Mononuclear cell (primary cell): ENCODE results near the gene GPD1L. TPM values are rescaled to one million over a fixed set of nuclear protein-coding genes. Genes with fewer than 3 reads are reported as not detected.
"Not testable (repeated sequence)": the region's sequence is repeated elsewhere in the genome, so short reads cannot be mapped to it uniquely, and the experiment has no call there.

Experiments used
- H3K27me3 ChIP-seq: 2 replicates; pipeline ENCODE4 v1.6.0; 2011; ENCODE audit warnings: low read length, control low read depth; ENCODE audit not compliant: insufficient read depth
- H3K4me1 ChIP-seq: 2 replicates; pipeline ENCODE4 v1.5.1; 2011; ENCODE audit warnings: mild to moderate bottlenecking, low read length, control low read depth; ENCODE audit not compliant: insufficient read depth
- H3K4me3 ChIP-seq: 2 replicates; pipeline ENCODE4 v1.5.1; 2011; ENCODE audit warnings: mild to moderate bottlenecking, low read length, moderate library complexity
- H3K9me3 ChIP-seq: 2 replicates; pipeline ENCODE4 v1.5.1; 2011; ENCODE audit warnings: low read depth, mild to moderate bottlenecking, control low read depth, low read length
- total RNA-seq: library from RNA; depleted of rRNA; stranded (reverse); fragments of >200 nt; gene quantifications from one replicate; pipeline ENCODE4 v1.2.3, GENCODE V29; 2012

Gene GPD1L
- total RNA-seq, result 16.8 TPM

DNA sequence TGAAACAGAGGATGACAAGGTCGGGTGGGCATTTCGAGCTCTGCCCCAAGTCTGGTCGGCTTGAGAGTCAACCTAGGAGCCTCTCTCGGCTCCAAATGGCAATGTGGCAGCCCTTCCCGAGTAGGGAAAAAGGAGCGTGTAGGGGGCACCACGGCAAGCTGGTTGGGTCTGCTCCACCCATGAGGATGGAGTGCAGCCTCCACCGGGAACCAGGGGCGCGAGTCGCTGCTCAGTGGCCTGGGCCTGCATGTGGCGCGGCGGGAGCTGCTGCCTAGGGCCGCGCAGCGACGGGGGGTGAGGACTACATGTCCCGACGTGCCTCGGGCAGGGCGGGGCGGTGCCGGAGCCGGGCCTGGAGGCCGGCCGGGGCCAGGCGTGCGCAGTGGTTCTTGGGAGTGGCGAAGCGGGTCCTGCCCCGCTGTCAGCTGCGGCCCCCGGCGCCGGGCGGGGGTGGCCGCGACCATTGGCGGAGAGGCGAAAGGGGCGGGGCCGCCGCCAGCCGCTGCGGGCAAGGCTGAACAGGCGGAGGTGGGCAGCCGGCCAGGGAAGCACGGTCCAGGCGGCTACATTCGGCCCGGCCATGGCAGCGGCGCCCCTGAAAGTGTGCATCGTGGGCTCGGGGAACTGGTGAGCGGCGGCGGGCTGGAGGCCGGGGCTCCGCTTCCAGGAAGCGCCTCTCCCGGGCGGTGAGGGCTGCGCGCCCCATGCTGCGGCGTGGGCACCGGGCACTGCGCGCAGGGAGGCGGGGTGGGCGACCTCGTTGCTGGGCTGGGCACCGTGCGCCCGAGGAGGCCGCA, at the start of gene GPD1L:
Gene GPD1L (plus strand): TSS at position 489 of the 797 bp plus-strand sequence. CDS start 92 bp downstream, at position 581.
- Histone ChIP-seq H3K4me1 (peaks cover 19% of the 10 kb centered on the region), H3K27me3 (no peaks in the 10 kb centered on the region), H3K9me3 (peaks cover 9% of the 10 kb centered on the region), H3K4me3 (peak within 1 kb of the TSS; percentile 63)

DNA sequence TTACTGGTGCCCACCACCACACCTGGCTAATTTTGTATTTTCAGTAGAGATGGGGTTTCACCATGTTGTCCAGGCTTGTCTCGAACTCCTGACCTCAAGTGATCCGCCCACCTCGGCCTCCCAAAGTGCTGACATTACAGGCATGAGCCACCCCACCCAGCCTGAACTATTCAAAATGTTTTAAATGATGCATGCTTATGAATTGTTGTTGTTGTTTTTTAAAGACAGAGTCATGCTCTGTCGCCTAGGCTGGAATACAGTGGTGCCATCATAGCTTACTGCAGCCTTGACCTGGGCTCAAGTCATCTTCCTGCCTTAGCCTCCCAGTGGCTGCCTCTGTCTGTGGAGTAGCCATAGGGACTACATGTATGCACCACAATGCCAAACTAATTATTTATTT, 48.0 kb upstream of the GPD1L start:
- not testable (repeated sequence) for H3K27me3 ChIP-seq, H3K4me1 ChIP-seq, H3K9me3 ChIP-seq, H3K4me3 ChIP-seq

DNA sequence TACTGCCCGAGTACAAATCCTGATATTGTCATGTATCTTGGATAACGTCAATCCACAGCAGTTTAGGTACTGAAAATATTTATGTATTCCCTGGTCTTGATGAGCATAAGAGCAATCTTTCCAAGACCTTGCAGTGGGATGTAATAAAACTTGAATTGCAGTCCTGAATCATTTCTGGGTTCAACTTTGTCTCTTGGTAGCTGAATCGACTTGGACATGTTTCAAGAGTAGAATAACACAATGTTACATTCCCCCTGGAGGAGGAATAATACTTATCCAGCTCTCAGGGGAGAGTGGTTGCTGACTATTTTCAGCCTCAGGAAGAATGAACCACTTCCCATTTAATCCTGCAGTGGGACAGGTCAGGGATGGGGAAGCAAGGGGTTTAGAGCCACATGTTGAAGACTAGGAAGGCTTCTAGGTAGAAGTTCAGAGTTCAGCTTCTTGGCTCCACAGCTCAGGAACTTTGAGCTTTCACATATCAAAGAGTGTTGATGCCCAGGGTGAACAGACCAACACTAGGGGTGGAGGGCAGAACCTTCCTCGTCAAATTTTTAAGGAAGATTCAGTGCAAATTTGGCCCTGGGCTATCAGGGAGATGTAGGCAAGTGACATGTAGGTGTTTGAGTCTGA, 43.4 kb upstream of the GPD1L start:
- Histone ChIP-seq H3K4me1 (no peaks in the 10 kb centered on the region), H3K4me3 (no peak overlapping the region), H3K9me3 (no peaks in the 10 kb centered on the region), H3K27me3 (no peaks in the 10 kb centered on the region)

DNA sequence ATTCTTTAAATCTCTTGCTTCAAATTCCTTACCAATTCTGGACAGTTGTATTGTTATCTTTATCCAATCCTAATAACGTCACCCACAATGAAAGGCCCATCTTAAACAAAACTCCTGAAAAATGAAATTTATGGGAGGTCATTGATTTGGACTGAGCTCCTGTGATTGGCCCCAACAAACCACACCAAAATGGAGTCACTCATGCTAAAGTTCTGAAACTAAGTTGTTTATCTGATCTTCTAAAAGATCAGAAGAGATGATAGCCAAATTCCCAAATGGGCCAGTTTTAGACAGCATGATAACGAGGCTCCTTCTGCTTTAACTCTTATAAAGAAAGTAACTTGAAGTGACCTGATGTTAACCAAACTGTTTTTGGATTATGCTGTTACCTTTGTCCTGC, 39.7 kb upstream of the GPD1L start:
- Histone ChIP-seq H3K4me3 (no peak overlapping the region), H3K27me3 (no peaks in the 10 kb centered on the region)

DNA sequence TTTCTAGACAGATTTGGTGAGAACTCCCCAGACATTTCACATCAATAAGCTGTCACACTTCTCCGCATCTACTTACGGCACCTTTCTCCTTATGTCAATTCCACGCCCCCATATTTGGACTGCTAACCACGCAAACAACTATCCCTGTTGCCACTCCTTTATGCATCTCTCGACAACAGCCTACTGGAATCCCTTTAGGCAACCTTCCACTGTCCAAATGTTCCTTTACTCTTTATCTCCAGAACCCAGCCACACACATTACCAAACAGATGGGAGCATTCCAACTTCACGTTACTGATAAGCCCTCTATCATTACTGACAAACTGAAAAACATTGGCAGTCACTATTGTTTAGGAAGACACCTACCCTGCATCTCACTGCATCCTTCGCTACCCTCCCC, 32.2 kb upstream of the GPD1L start:
- not testable (repeated sequence) for H3K27me3 ChIP-seq, H3K9me3 ChIP-seq, H3K4me3 ChIP-seq, H3K4me1 ChIP-seq

More for the DNA sequence above, 39.7 kb upstream of the GPD1L start:
- no peaks in the 10 kb centered on the region for H3K9me3 ChIP-seq
- no peaks in the 10 kb centered on the region for H3K4me1 ChIP-seq

DNA sequence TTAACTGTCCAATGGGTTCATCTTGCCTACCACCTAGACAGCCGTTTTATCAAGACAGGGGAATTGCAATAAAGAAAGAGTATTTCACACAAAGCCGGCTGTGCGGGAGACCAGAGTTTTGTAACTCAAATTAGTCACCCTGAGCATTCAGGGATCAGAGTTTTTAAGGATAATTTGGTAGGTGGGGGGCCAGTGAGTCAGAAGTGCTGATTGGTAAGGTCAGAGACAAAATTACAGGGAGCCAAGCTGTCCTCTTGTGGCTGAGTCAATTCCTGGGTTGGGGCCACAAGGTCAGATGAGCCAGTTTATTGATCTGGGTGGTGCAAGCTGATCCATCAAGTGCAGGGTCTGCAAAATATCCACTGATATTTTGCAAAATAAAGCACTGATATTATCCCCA, 29.9 kb upstream of the GPD1L start:
- H3K4me1 ChIP-seq, result no peaks in the 10 kb centered on the region
- H3K9me3 ChIP-seq, result no peaks in the 10 kb centered on the region
- no peak overlapping the region for H3K4me3 ChIP-seq
- H3K27me3 ChIP-seq, result no peaks in the 10 kb centered on the region

DNA sequence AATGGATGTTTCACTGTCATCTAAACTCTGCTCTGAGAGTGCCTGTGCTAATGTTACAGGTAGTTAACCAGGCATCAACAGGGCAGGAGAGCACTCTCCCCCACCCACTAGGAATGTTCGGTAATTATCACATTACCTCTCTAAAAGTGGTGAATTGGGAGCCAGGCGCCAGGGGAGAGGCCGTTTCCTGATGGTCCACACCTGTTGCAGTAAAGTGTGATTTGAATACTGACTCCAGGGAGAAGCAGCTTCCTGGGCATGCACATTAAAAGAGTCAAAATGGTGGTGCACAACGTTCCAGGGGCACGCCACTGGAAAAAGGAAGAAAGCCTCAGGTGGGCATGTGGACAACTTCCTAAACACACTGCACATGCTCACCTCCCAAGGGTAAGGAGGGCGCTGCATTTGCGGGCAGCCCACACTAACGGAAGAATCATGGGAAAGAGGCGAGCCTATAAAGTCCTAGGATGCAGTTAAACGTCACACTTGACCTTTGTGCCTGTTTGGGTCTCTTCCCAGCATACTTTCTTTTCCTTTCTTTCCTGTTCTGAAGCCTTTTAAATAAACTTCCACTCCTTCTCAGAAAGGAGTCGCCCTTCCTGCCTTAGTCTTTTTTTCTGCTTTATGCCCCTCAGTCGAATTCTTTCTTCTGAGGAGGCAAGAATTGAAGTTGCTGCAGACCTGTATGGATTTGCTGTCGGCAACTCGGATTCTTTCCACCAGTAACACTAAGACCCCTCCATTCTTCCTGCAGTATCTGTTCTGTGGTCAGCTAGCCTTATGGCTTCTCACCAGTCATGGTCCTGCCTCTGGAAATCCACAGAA, 28.9 kb upstream of the GPD1L start:
- Histone ChIP-seq H3K27me3 (no peaks in the 10 kb centered on the region), H3K4me1 (no peaks in the 10 kb centered on the region), H3K4me3 (no peak overlapping the region), H3K9me3 (no peaks in the 10 kb centered on the region)

DNA sequence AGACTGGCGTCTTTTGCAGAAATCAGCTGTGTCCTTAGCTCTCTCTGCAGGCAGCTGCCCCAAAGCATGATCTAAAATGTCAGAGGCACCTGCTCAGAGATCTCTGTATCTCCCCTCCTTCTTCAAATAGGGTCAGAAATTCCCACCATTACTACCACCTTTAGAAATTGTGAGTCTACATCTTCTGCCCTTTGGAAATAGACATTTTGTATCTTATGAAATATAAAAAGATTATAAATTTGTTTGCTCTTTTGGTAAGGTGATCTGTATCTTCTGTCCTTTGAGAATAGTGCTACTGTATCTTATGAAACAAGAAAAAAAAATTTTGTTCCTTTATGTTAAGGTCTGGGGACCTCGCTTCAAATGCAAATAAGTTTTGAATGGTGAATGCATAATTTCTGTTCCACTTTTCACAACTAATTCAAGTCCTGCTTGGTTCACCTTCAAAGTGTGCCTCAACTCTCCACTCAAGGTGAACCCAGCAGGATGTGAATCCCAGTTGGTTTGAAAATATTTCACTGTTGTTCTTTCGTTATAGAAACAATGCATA, 28.3 kb upstream of the GPD1L start:
- Histone ChIP-seq H3K4me1 (no peaks in the 10 kb centered on the region), H3K9me3 (no peaks in the 10 kb centered on the region), H3K4me3 (no peak overlapping the region), H3K27me3 (no peaks in the 10 kb centered on the region)

DNA sequence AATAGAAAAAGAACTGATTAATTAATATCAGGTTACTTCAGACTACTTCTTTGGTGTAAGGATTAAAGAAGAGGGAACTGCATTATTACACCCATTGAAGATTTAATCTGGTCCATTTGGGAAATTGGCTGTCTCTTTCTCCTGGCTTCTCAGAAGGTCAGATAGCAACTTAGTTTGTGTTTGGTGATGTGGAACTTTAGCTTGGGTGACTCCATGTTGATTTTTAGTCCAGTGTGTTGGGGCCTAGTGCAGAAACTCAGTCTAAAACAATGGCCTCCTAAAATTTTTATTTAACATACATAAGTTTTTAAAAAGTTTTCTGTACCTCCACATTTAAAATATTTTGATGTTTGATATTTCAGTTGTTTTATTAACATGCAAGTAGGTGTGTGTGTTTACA, 27.6 kb upstream of the GPD1L start:
- no peak overlapping the region for H3K4me3 ChIP-seq
- no peaks in the 10 kb centered on the region for H3K27me3 ChIP-seq
- H3K9me3 ChIP-seq, result no peaks in the 10 kb centered on the region
- H3K4me1 ChIP-seq, result no peaks in the 10 kb centered on the region

DNA sequence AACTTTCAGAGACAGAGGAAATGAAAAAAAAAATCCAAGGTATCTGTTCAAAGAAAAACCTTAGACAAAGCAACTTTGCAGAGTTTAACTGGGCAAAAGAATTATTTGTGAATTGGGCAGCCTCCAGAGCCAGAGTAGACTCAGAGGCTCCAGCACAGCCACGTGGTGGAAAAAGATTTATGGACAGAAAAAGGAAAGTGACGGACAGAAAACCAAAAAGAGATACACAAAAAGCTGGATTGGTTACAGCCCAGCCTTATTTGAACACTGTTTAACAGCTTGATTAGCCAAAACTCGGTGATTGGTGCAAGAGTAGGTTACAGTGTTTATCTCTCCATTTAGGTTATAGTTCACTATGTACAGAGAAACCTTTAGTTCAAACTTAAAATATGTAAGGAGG, 23.7 kb upstream of the GPD1L start:
- no peaks in the 10 kb centered on the region for H3K4me1 ChIP-seq
- no peak overlapping the region for H3K4me3 ChIP-seq
- no peaks in the 10 kb centered on the region for H3K27me3 ChIP-seq
- H3K9me3 ChIP-seq, result no peaks in the 10 kb centered on the region

DNA sequence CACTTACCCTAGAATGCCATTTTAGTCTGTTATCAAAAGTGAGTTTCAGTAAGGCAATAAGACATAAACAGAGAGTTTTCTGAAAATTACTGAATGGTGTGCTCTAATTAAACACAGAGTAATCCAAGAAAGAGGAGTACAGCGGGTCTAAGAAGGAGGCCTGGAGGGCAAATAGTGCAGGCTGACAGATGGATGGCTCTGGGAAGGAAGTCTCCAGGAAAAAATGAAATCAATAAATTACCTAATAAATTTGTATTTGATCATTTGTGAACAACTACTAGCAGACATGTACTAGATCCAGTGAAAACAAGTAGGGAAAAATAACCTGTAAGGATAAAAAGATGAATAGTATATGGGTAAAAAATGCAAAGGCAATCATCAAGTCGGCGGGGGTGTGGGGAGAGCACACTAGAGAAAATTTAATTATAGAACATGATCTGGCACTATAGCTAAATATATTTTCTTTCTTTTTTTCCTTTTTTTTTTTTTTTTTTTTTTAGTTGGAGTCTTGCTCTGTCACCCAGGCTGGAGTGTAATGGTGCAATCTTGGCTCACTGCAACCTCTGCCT, 22.6 kb upstream of the GPD1L start:
- Histone ChIP-seq H3K4me3 (no peak overlapping the region), H3K27me3 (no peaks in the 10 kb centered on the region), H3K4me1 (no peaks in the 10 kb centered on the region), H3K9me3 (no peaks in the 10 kb centered on the region)

DNA sequence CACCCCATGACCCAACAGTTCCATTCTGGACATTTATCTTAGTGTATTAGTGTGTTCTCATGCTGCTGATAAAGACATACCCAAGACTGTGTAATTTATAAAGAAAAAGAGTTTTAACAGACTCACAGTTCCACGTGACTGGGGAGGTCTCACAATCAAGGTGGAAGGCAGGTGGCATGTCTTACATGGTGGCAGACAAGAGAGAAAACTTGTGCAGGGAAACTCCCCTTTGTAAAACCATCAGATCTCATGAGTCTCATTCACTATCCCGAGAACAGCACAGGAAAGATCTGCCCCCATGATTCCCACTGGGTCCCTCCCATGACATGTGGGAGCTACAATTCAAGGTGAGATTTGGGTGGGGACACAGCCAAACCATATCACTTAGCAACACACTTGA, 21.6 kb upstream of the GPD1L start:
- Histone ChIP-seq H3K9me3 (no peaks in the 10 kb centered on the region), H3K4me3 (no peak overlapping the region), H3K27me3 (no peaks in the 10 kb centered on the region), H3K4me1 (no peaks in the 10 kb centered on the region)

DNA sequence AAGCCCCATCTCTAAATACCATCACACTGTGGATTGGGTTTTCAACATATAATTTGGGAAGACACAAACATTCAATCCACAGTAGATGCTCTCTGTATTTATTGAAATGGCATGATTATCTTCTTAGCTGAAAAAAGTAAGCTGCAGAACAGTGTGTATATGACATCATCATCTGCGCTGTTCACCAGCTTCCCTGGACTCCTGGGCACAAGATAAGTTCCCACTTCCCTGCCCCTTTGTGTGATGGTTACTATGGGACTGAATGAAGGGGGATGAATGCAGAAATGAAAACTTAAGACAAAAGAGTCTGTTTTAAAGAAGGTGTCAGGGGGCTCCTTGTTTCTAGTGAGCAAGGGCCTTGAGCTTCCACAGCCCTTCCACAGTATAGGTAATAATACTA, 20.0 kb upstream of the GPD1L start:
- H3K4me3 ChIP-seq, result no peak overlapping the region
- no peaks in the 10 kb centered on the region for H3K9me3 ChIP-seq
- no peaks in the 10 kb centered on the region for H3K4me1 ChIP-seq
- H3K27me3 ChIP-seq, result no peaks in the 10 kb centered on the region

DNA sequence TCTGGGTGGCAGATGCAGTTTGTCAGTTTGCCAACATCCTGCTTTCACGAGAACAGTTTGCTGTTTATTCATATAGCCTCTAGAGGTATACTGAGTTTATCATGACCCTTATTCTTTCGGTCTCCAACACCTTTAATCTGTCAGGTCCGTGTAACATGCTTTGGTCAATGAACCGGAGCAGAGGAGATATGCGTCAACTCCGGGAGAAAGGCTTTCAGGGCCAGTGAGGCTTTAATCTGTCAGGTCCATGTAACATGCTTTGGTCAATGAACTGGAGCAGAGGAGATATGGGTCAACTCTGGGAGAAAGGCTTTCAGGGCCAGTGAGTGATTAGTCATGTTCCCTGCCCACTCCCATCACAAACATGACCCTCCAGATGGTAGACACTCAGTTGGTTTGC, 16.9 kb upstream of the GPD1L start:
- no peak overlapping the region for H3K4me3 ChIP-seq
- no peaks in the 10 kb centered on the region for H3K27me3 ChIP-seq
- H3K4me1 ChIP-seq, result no peaks in the 10 kb centered on the region
- no peaks in the 10 kb centered on the region for H3K9me3 ChIP-seq

DNA sequence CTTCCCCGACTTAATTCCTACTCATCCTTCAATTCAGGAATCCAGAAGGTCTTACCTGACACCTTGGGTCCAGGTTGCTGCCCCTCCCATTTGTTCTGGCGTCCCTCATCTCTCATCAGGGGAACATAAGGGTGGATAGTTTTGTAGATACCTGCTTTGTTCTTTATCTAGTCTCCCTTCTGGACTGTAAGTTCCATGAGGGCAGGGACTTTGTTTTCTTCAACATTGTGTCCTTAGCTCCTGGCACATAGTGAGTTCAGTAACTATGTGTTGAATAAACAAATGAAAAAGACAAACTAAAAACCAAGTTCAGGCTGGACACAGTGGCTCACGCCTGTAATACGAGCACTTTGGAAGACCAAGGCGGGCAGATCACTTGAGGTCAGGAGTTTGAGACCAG, 13.2 kb upstream of the GPD1L start:
- Histone ChIP-seq H3K9me3 (no peaks in the 10 kb centered on the region), H3K27me3 (no peaks in the 10 kb centered on the region), H3K4me3 (no peak overlapping the region), H3K4me1 (no peaks in the 10 kb centered on the region)
